GM12878 (cell line): ENCODE data around the gene RAD51B.

Source experiments
- CTCF ChIP-seq, 3 experiments: IDR thresholded peaks in 2 of 3; conservative IDR thresholded peaks in 1 of 3; 2 replicates each; pipeline ENCODE4 v1.5.1; 2011; ENCODE audit warnings: low read depth in 3 of 3, low read length in 3 of 3, mild to moderate bottlenecking in 3 of 3, control low read depth in 2 of 3, moderate library complexity in 2 of 3, inconsistent platforms in 1 of 3, mixed read lengths in 1 of 3; ENCODE audit not compliant: control insufficient read depth in 2 of 3, insufficient read depth in 1 of 3; ENCODE audit errors: extremely low read depth in 1 of 3
- GABPA ChIP-seq: IDR thresholded peaks from 2 replicates; pipeline ENCODE4 v1.6.1; 2014; ENCODE audit warnings: antibody characterized with exemption, low read depth, mild to moderate bottlenecking, inconsistent platforms
- HDAC2 ChIP-seq: fragments of 200-600 bp; sonication (generic); IDR thresholded peaks from 2 replicates; pipeline ENCODE4 v1.6.1; 2017
- HSF1 ChIP-seq: fragments of 150-350 bp; IDR thresholded peaks from 2 replicates; pipeline ENCODE4 v1.6.1; 2014; ENCODE audit warnings: mild to moderate bottlenecking, low read depth, low read length
- MAX ChIP-seq: IDR thresholded peaks from 2 replicates; pipeline ENCODE4 v1.6.1; 2012; ENCODE audit warnings: low read depth, low read length, improper control_type of control experiment
- POLR2AphosphoS5 ChIP-seq: IDR thresholded peaks from 2 replicates; pipeline ENCODE4 v1.6.1; 2011; ENCODE audit warnings: mild to moderate bottlenecking, low read length, inconsistent platforms

- TF ChIP-seq CTCF (IDR thresholded peaks at IDR 0.05 in 2 of 3, conservative IDR thresholded peaks at IDR 0.05 in 1 of 3; ENCODE audit: control insufficient read depth in 2 of 3, extremely low read depth in 1 of 3, insufficient read depth in 1 of 3, low read depth in 3 of 3, low read length in 3 of 3) (no peak), MAX (no peak), GABPA (no peak), POLR2AphosphoS5 (no peak), HDAC2 (no peak), HSF1 (no peak)
Measured at GRCh38 chr14:68148276-68148675, 328.7 kb downstream of the RAD51B start.
